Epithelial cell of umbilical artery (primary cell): Measurements from ENCODE around the gene KRTAP6-3. TPM values are rescaled to one million over a fixed set of nuclear protein-coding genes. Genes with fewer than 3 reads are reported as not detected.

Source experiments
- total RNA-seq: library from RNA; depleted of rRNA; stranded (reverse); fragments of >200 nt; gene quantifications from 2 replicates; pipeline ENCODE4 v1.2.3, GENCODE V29; 2014

KRTAP6-3 gene
- not detected in 2 replicates for total RNA-seq

GRCh38 chr21:30592140-30592539 lies at the start of gene KRTAP6-3:
KRTAP6-3 (plus strand) TSS chr21:30592440; CDS start chr21:30592446, 6 bp downstream.

GRCh38 chr21:30561264-30561895 lies 30.9 kb upstream of the KRTAP6-3 start, which contains the start of gene KRTAP19-7:
KRTAP19-7 (minus strand) TSS chr21:30561314; CDS start chr21:30561289, 25 bp downstream.

GRCh38 chr21:30590297-30590696 lies 1.9 kb upstream of the KRTAP6-3 start, which contains the start of gene KRTAP22-2:
KRTAP22-2 (minus strand) TSS chr21:30590397.

GRCh38 chr21:30598802-30599201 lies 6.6 kb downstream of the KRTAP6-3 start, which contains the start of gene KRTAP6-2:
KRTAP6-2 (minus strand) TSS chr21:30598902; CDS start chr21:30598874, 28 bp downstream.

GRCh38 chr21:30600787-30601186 lies 8.5 kb downstream of the KRTAP6-3 start, which contains the start of gene KRTAP22-1:
KRTAP22-1 (plus strand) TSS chr21:30601087.

GRCh38 chr21:30613836-30614235 lies 21.6 kb downstream of the KRTAP6-3 start, which contains the start of gene KRTAP6-1:
KRTAP6-1 (minus strand) TSS chr21:30613930; CDS start chr21:30613904, 26 bp downstream.

GRCh38 chr21:30616125-30616524 lies 23.9 kb downstream of the KRTAP6-3 start, which contains the start of gene KRTAP20-1:
KRTAP20-1 (plus strand) TSS chr21:30616425; CDS start chr21:30616455, 30 bp downstream.

GRCh38 chr21:30620522-30620921 lies 28.3 kb downstream of the KRTAP6-3 start, which contains the start of gene KRTAP20-4:
KRTAP20-4 (plus strand) TSS chr21:30620627.

GRCh38 chr21:30634906-30635305 lies 42.7 kb downstream of the KRTAP6-3 start, which contains the start of gene KRTAP20-2:
KRTAP20-2 (plus strand) TSS chr21:30635206; CDS start chr21:30635264, 58 bp downstream.

GRCh38 chr21:30642564-30642963 lies 50.3 kb downstream of the KRTAP6-3 start, which contains the start of gene KRTAP20-3:
KRTAP20-3 (plus strand) TSS chr21:30642864.

Other genes starting within 250 kb of the KRTAP6-3 start
- not detected in 2 replicates for gene KRTAP23-1, start 243.8 kb upstream of the KRTAP6-3 start, total RNA-seq
- gene KRTAP13-2, start 220.2 kb upstream of the KRTAP6-3 start, total RNA-seq: not detected in 2 replicates
- not detected in 2 replicates for gene KRTAP13-1, start 196.4 kb upstream of the KRTAP6-3 start, total RNA-seq
- gene KRTAP13-3, start 166.5 kb upstream of the KRTAP6-3 start, total RNA-seq: not detected in 2 replicates
- not detected in 2 replicates for gene KRTAP13-4, start 162.2 kb upstream of the KRTAP6-3 start, total RNA-seq
- not detected in 2 replicates for gene KRTAP15-1, start 152.2 kb upstream of the KRTAP6-3 start, total RNA-seq
- gene KRTAP19-1, start 112.1 kb upstream of the KRTAP6-3 start, total RNA-seq: not detected in 2 replicates
- gene KRTAP19-2, start 105.0 kb upstream of the KRTAP6-3 start, total RNA-seq: not detected in 2 replicates
- not detected in 2 replicates for gene KRTAP19-3, start 100.4 kb upstream of the KRTAP6-3 start, total RNA-seq
- not detected in 2 replicates for gene KRTAP19-4, start 95.3 kb upstream of the KRTAP6-3 start, total RNA-seq
- gene KRTAP19-5, start 90.3 kb upstream of the KRTAP6-3 start, total RNA-seq: not detected in 2 replicates
- not detected in 2 replicates for gene KRTAP19-6, start 50.6 kb upstream of the KRTAP6-3 start, total RNA-seq
- gene KRTAP19-7, start 31.1 kb upstream of the KRTAP6-3 start, total RNA-seq: not detected in 2 replicates
- not detected in 2 replicates for gene KRTAP22-2, start 2.0 kb upstream of the KRTAP6-3 start, total RNA-seq
- gene KRTAP6-2, start 6.5 kb downstream of the KRTAP6-3 start, total RNA-seq: not detected in 2 replicates
- gene KRTAP22-1, start 8.6 kb downstream of the KRTAP6-3 start, total RNA-seq: not detected in 2 replicates
- not detected in 2 replicates for gene KRTAP6-1, start 21.5 kb downstream of the KRTAP6-3 start, total RNA-seq
- gene KRTAP20-1, start 24.0 kb downstream of the KRTAP6-3 start, total RNA-seq: not detected in 2 replicates
- not detected in 2 replicates for gene KRTAP20-4, start 28.2 kb downstream of the KRTAP6-3 start, total RNA-seq
- gene KRTAP20-2, start 42.8 kb downstream of the KRTAP6-3 start, total RNA-seq: not detected in 2 replicates
- not detected in 2 replicates for gene KRTAP20-3, start 50.4 kb downstream of the KRTAP6-3 start, total RNA-seq
- not detected in 2 replicates for gene KRTAP21-3, start 126.3 kb downstream of the KRTAP6-3 start, total RNA-seq
- gene KRTAP21-2, start 154.8 kb downstream of the KRTAP6-3 start, total RNA-seq: not detected in 2 replicates
- not detected in 2 replicates for gene KRTAP21-1, start 163.0 kb downstream of the KRTAP6-3 start, total RNA-seq
- gene KRTAP8-1, start 220.8 kb downstream of the KRTAP6-3 start, total RNA-seq: not detected in 2 replicates
- gene KRTAP7-1, start 237.3 kb downstream of the KRTAP6-3 start, total RNA-seq: not detected in 2 replicates